ENCODE measurements around the gene WBP2. TPM values are rescaled to one million over a fixed set of nuclear protein-coding genes. Genes with fewer than 3 reads are reported as not detected.
"Not testable (repeated sequence)": the region's sequence is repeated elsewhere in the genome, so short reads cannot be mapped to it uniquely, and the experiment has no call there.

WBP2 gene
- total RNA-seq, 2 donors from 2014 or later, result 44.2 to 49.5 TPM

DNA sequence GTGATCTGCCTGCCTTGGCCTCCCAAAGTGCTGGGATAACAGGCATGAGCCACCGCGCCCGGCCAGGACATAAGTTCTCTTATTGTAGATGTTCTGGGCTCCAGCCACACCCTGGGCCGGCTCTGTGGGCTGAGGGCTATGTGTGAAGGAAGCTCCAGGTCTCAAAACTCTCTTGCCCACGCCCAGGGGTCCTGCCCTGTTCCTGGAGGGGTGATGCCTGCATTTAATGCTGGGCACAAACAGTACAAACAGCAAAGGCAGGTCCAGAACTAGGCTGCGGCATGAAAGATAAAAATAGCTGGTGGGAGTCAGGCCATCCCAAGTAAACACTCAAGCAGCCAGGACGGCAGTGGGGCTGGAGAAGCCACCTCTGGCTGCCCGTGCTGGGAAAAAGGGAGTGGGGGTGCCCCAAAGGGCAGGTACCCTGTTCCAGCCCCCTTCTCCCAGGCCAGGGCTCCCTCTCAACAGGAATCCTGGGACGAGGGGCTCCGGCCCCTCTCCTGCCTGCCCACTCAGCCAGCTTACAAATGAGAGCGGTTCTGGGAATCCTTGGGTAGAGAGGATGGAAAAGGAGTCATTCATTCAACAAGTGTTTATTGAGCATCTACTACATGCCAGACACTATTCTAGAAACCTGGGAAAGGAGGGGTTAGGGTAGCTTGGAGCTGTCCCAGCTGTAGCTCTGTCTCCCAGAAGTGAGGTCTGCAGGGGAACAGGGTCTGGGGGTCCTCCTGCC lies 18.6 kb upstream of the WBP2 start:
- peaks cover 50% of the 10 kb centered on the region for H3K4me1 ChIP-seq
- TF ChIP-seq, protein P1, sequence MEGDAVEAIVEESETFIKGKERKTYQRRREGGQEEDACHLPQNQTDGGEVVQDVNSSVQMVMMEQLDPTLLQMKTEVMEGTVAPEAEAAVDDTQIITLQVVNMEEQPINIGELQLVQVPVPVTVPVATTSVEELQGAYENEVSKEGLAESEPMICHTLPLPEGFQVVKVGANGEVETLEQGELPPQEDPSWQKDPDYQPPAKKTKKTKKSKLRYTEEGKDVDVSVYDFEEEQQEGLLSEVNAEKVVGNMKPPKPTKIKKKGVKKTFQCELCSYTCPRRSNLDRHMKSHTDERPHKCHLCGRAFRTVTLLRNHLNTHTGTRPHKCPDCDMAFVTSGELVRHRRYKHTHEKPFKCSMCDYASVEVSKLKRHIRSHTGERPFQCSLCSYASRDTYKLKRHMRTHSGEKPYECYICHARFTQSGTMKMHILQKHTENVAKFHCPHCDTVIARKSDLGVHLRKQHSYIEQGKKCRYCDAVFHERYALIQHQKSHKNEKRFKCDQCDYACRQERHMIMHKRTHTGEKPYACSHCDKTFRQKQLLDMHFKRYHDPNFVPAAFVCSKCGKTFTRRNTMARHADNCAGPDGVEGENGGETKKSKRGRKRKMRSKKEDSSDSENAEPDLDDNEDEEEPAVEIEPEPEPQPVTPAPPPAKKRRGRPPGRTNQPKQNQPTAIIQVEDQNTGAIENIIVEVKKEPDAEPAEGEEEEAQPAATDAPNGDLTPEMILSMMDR (IDR thresholded peaks at IDR 0.05), result no peak
- no peak for TF ChIP-seq POLR2A (IDR thresholded peaks at IDR 0.05)
- DNase-seq (no peak), ATAC-seq (no peak)
- intact Hi-C loops (cut with DNase I), result no loop called here
- WGBS, 2 donors, result 74 to 85% methylated on average over 7 to 11 of the region's 11 CpGs
- peak overlapping the region; percentile 56 to 79 (median 76) for H3K27ac ChIP-seq
- no peaks in the 10 kb centered on the region for H3K36me3 ChIP-seq (replicated peaks in 1 of 2; ENCODE audit: insufficient read depth in 1 of 2, low read depth in 2 of 2)
- H3K4me3 ChIP-seq, result no peak overlapping the region
- H3K27me3 ChIP-seq, result no peaks in the 10 kb centered on the region
- no peaks in the 10 kb centered on the region for H3K9me3 ChIP-seq

DNA sequence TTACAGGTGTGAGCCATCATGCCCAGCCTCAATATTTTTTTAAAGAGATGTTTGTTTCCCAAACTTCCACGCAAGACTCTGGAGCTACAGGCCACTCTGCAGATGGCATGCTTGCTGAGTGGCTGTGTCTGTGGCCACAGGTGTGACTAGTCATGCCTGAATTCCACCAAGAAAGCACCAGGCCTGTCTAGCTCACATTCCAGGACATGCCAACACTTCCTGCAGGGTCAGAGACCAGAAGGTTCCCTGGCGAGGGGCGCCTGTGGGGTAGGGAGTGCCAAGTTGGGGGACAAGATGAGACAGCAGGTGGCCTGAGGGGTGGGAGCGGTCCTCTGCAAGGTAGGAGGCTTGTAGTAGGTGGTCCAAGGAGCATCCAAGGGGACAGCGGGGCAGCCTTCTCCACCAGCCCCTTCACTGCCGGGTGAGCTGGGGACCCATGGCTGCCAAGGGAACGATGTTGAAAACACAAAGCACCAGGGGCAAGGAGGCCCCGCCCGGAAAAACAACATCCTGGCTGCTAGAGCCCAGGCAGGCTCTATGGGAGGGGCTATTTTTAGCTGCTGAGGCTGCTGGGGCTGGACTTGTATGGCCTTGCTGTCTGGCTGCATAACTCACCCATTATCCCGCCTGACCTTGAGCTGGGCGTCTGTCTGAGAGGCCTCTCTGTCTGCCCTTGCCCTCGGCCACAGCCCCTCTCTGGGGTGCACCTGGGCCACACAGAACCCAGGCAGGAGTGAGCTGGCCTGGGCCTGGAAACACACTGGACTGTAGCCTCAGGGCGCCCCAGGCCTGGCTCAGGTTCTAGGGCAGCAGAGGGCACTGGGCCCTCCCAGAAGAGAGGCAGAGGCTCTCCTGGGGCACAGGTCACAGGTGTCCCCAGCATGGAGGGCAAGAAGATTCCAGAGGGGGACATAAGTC lies 17.6 kb upstream of the WBP2 start:
- no peaks in the 10 kb centered on the region for H3K36me3 ChIP-seq (replicated peaks in 1 of 2; ENCODE audit: insufficient read depth in 1 of 2, low read depth in 2 of 2)
- peak overlapping the region; percentile 56 to 79 (median 76) for H3K27ac ChIP-seq
- H3K9me3 ChIP-seq, result no peaks in the 10 kb centered on the region
- H3K4me3 ChIP-seq, result no peak overlapping the region
- H3K4me1 ChIP-seq, result peaks cover 40% of the 10 kb centered on the region
- TF ChIP-seq, protein P1 (IDR thresholded peaks at IDR 0.05), result no peak
- peak in 2 of 3 donors; percentile 23 to 25 for TF ChIP-seq POLR2A (IDR thresholded peaks at IDR 0.05)
- ATAC-seq (peak; percentile 12), DNase-seq (peak; percentile 43 to 81 (median 62))
- no peaks in the 10 kb centered on the region for H3K27me3 ChIP-seq
- 44 to 51% methylated on average over 11 to 13 of the region's 13 CpGs for WGBS, 2 donors
- intact Hi-C loops (cut with DNase I), result no loop called here

DNA sequence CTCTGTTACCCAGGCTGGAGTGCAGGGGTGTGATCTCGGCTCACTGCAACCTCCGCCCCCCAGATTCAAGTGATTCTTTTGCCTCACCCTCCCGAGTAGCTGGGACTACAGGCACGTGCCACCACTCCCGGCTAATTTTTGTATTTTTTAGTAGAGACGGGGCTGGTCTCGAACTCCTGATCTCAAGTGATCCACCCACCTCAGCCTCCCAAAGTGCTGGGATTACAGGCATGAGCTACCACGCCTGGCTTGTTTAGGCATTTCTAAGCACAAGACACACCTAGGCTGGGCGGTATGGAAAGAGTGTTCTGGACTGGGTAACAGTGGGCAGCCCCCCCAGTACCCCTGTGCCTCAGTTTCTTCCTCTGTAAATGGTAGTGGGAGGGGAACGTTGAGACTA lies 15.1 kb upstream of the WBP2 start:
- H3K27me3 ChIP-seq; DNase-seq; H3K4me3 ChIP-seq; ATAC-seq; H3K36me3 ChIP-seq (replicated peaks in 1 of 2; ENCODE audit: insufficient read depth in 1 of 2, low read depth in 2 of 2); H3K9me3 ChIP-seq; intact Hi-C loops (cut with DNase I): not testable (repeated sequence)
- Histone ChIP-seq H3K4me1 (peaks cover 15% of the 10 kb centered on the region), H3K27ac (peak overlapping the region in 1 of 4 donors; percentile 40)
- 75 to 82% methylated on average over 10 of the region's 10 CpGs for WGBS, 2 donors

DNA sequence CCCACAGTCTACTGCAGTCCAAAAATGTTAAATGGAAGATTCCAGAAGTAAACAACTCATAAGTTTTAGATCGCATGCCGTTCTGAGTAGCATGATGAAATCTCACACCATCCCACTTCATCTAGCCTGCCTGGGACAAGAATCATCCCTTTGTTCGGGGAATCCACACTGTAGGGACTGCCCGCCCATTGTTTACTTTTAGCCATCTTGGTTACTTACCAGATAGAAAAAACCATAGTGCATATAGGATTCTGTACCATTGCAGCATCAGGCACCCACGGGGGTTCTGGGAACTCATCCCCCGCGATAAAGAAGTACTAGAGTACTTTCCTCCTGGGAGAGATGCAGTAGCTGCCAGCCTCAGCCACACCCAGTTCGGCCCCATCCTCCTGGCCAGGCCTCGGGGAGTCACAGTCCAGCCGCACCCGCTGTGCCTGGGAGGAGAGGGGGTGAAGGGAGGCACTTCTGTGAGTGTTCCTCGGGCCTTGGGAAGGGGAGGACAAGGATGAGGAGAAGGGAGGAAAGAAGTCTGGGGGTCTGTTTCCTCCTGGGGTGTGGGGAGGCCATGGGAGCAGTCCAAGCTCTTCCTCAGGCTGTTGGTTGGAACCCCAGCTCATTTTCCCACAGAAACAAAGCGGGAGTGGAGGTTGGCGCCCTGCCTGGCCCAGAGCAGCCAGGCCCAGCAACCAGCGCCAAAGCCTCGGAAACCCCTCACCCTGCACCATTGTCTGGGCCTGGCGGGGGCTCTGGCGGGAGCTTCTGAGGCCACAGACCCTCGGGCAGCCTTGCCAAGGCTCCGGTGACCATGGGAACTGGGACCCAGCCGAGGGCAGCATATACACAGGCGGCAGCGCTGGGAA lies 14.4 kb upstream of the WBP2 start:
- no peak overlapping the region for H3K4me3 ChIP-seq
- WGBS, 2 donors, result 67 to 74% methylated on average over 18 to 23 of the region's 23 CpGs

DNA sequence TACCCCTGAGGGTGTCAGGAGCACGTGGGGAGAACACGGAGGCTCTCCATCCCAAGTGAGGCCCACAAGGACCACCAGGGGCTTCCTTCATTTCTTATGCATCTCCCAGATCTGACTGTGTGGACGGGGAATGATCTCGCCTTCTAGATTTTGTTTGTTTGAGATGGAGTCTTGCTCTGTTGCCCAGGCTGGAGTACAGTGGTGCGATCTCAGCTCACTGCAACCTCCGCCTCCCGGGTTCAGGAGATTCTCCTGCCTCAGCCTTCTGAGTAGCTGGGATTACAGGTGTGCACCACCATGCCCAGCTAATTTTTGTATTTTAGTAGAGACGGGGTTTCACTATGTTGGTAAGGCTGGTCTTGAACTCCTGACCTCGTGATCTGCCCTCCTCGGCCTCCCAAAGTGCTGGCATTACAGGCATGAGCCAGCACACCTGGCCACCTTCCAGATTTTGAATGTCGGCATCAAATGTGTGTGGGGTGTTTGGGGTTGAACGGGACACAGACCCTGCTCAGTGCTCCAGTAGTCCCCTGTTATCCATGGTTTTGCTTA lies 13.7 kb upstream of the WBP2 start:
- Histone ChIP-seq H3K27ac (peak overlapping the region in 1 of 4 donors; percentile 30), H3K4me1 (peaks cover 11% of the 10 kb centered on the region)
- H3K27me3 ChIP-seq; ATAC-seq; DNase-seq; intact Hi-C loops (cut with DNase I); H3K4me3 ChIP-seq; H3K9me3 ChIP-seq; H3K36me3 ChIP-seq (replicated peaks in 1 of 2; ENCODE audit: insufficient read depth in 1 of 2, low read depth in 2 of 2): not testable (repeated sequence)
- 78 to 85% methylated on average over 11 to 12 of the region's 12 CpGs for WGBS, 2 donors

More for the DNA sequence above, 14.4 kb upstream of the WBP2 start:
- DNase-seq (no peak), ATAC-seq (no peak)
- intact Hi-C loops (cut with DNase I), result no loop called here
- peak overlapping the region in 2 of 4 donors; percentile 30 to 40 for H3K27ac ChIP-seq
- peaks cover 11% of the 10 kb centered on the region for H3K4me1 ChIP-seq
- no peaks in the 10 kb centered on the region for H3K9me3 ChIP-seq
- H3K27me3 ChIP-seq, result no peaks in the 10 kb centered on the region
- H3K36me3 ChIP-seq (replicated peaks in 1 of 2; ENCODE audit: insufficient read depth in 1 of 2, low read depth in 2 of 2), result no peaks in the 10 kb centered on the region
- TF ChIP-seq, protein P1 (IDR thresholded peaks at IDR 0.05), result no peak
- TF ChIP-seq POLR2A (IDR thresholded peaks at IDR 0.05), result no peak

DNA sequence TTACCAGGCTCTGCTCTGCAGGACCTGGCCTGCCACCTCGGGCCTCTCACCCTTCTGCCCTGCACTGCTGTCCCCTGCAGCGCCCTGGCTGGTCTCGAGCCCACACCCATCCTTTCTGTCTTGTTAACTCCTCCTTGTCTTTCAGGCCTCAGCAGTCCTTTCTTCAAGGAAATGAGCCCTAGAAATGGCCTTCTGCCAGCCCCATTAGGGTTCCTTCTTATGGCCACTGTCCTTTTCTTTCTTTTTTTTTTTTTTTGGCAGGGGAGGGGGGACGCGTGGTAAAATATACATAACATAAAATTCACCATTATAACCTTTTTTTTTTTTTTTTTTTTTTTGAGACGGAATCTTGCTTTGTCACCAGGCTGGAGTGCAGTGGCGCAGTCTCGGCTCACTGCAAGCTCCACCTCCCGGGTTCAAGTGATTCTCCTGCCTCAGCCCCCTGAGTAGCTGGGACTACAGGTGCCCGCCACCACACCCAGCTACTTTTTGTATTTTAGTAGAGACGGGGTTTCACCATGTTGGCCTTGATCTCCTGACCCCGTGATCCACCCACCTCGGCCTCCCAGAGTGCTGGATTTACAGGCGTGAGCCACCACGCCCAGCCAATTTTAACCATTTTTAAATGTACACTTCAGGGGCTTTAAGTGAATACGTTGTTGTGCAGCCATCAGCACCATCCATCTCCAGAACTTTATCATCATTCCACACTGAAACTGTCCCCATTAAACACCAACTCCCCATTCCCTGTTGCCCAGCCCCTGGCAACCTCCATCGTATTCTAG lies 10.5 kb upstream of the WBP2 start:
- ATAC-seq, H3K27ac ChIP-seq: not testable (repeated sequence)

DNA sequence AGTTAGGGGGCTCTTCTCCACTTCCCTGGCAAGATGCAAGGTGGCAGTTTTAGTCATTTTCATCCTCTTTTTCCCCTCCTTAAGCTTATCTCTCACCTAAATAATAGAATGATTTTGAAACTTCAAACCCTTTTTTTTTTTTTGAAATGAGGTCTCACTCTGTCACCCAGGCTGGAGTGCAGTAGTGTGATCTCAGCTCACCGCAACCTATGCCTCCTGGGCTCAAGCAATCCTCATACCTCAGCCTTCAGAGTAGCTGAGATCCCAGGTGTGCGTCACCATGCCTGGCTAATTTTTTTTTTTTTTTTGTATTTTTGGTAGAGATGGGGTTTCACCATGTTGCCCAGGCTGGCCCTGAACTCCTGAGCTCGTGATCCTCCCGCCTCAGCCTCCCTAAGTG lies 9.8 kb upstream of the WBP2 start:
- H3K4me3 ChIP-seq, ATAC-seq, DNase-seq: not testable (repeated sequence)

More for the DNA sequence above, 10.5 kb upstream of the WBP2 start:
- H3K4me3 ChIP-seq; H3K36me3 ChIP-seq (replicated peaks in 1 of 2; ENCODE audit: insufficient read depth in 1 of 2, low read depth in 2 of 2); H3K4me1 ChIP-seq; intact Hi-C loops (cut with DNase I); H3K9me3 ChIP-seq; DNase-seq; H3K27me3 ChIP-seq: not testable (repeated sequence)
- 77 to 82% methylated on average over 16 to 17 of the region's 17 CpGs for WGBS, 2 donors

More for the DNA sequence above, 9.8 kb upstream of the WBP2 start:
- H3K27ac ChIP-seq; H3K36me3 ChIP-seq (replicated peaks in 1 of 2; ENCODE audit: insufficient read depth in 1 of 2, low read depth in 2 of 2); H3K27me3 ChIP-seq; H3K4me1 ChIP-seq; H3K9me3 ChIP-seq; intact Hi-C loops (cut with DNase I): not testable (repeated sequence)
- whole genome bisulfite sequencing, 2 donors, result 79 to 88% methylated on average over 4 of the region's 4 CpGs

Measured in body of pancreas (tissue), 4 donors.